Uterus (tissue), 2 donors: Measurements from ENCODE around the gene TRIM45.

Experiments
- CTCF ChIP-seq, 4 experiments: fragments of 200-600 bp in 2 of 4; fragments of 450-650 bp in 2 of 4; sonication (generic) in 2 of 4; IDR thresholded peaks; one replicate each; pipeline ENCODE4 v1.5.1; 2016 to 2019; ENCODE audit warnings: antibody characterized with exemption in 4 of 4, mild to moderate bottlenecking in 2 of 4, moderate library complexity in 1 of 4
- POLR2A ChIP-seq, 2 donors: fragments of 450-650 bp; IDR thresholded peaks; one replicate each; pipeline ENCODE4 v1.6.1; 2016; ENCODE audit warnings: antibody characterized with exemption in 2 of 2, mild to moderate bottlenecking in 1 of 2, moderate library complexity in 1 of 2

- no peak for TF ChIP-seq CTCF (IDR thresholded peaks at IDR 0.05)
- TF ChIP-seq POLR2A (IDR thresholded peaks at IDR 0.05) = no peak
Observed at GRCh38 chr1:117069220-117069844, 52.2 kb downstream of the TRIM45 start.
